Right ventricle myocardium superior (tissue), 1 donor: Measurements from ENCODE around the gene SFT2D2. TPM values are rescaled to one million over a fixed set of nuclear protein-coding genes. Genes with fewer than 3 reads are reported as not detected.

Experiments
- ATAC-seq: fragments of 200-7000 bp; cut with Tn5 transposase; one replicate; pipeline ENCODE4 v1.9.1; 2020; ENCODE audit warnings: mild to moderate bottlenecking; ENCODE audit not compliant: poor library complexity
- DNase-seq: peaks from one replicate; pipeline ENCODE4 v3.0.0-alpha.2; 2020
- intact Hi-C: fragments of 100-400 bp; cut with DNase I; formaldehyde crosslinking; loops from one replicate; pipeline ENCODE4 v1.11.2; 2022
- total RNA-seq: library from RNA; stranded (reverse); fragmentation: NEBNext Ultra II Directional; extraction: Animal tissue kit (Norgen Biotek cat#: 25700); gene quantifications from one replicate; pipeline ENCODE4 v1.2.1, GENCODE V29; 2021
- donor health status: DM: no; HTN: yes; CAD: no; lungs with severe emphysema.

Gene SFT2D2
- total RNA-seq, 1 donor from 2014 or later = 13.7 TPM

GRCh38 chr1:168293356-168293755 lies 67.6 kb downstream of the SFT2D2 start:
- ATAC-seq (no peak), DNase-seq (no peak)
- intact Hi-C loops = no loop called here

GRCh38 chr1:168295411-168296114 lies 69.8 kb downstream of the SFT2D2 start:
- intact Hi-C loops = no loop called here
- DNase-seq (no peak), ATAC-seq (no peak)

- intact Hi-C loops = no loop called here
- ATAC-seq (no peak), DNase-seq (no peak)
Observed at GRCh38 chr1:168297019-168297730, 71.4 kb downstream of the SFT2D2 start.

- ATAC-seq = no peak
- no peak for DNase-seq
- intact Hi-C loops = no loop called here
Observed at GRCh38 chr1:168298446-168298845, 72.6 kb downstream of the SFT2D2 start.

GRCh38 chr1:168300626-168301025 lies 74.8 kb downstream of the SFT2D2 start:
- DNase-seq (no peak), ATAC-seq (no peak)
- intact Hi-C loops = no loop called here

- DNase-seq = no peak
- intact Hi-C loops = no loop called here
Observed at GRCh38 chr1:168301664-168302320, 76.0 kb downstream of the SFT2D2 start.

More at GRCh38 chr1:168301664-168302320, 76.0 kb downstream of the SFT2D2 start:
- no peak for ATAC-seq

Other genes starting within 250 kb of the SFT2D2 start
- gene GPR161, start 89.1 kb upstream of the SFT2D2 start, total RNA-seq = 3.1 TPM
- 23.6 TPM for gene TIPRL, start 47.0 kb upstream of the SFT2D2 start, total RNA-seq
- 0.40 TPM for gene TBX19, start 54.9 kb downstream of the SFT2D2 start, total RNA-seq